Ovary (tissue), 9 donors: ENCODE data around the gene VAMP5. TPM values are rescaled to one million over a fixed set of nuclear protein-coding genes. Genes with fewer than 3 reads are reported as not detected.

Source experiments
- DNase-seq, 5 donors: peaks; one replicate each; pipeline ENCODE4 v3.0.0-alpha.2; 2019 to 2020
- H3K27ac ChIP-seq, 2 donors: fragments of 200-600 bp; one replicate each; pipeline versions ENCODE4 v1.5.1 to v1.8.0; 2019 to 2022
- H3K27me3 ChIP-seq: fragments of 200-600 bp; one replicate; pipeline ENCODE4 v1.8.0; 2022
- H3K36me3 ChIP-seq: fragments of 200-600 bp; sonication (generic); one replicate; pipeline ENCODE4 v1.5.1; 2019
- H3K4me1 ChIP-seq: one replicate; pipeline ENCODE4 v1.8.1; 2013; ENCODE audit warnings: mild to moderate bottlenecking, moderate library complexity; ENCODE audit not compliant: insufficient read depth
- H3K4me3 ChIP-seq: fragments of 200-600 bp; sonication (generic); one replicate; pipeline ENCODE4 v1.5.1; 2017
- H3K9me3 ChIP-seq, 2 donors: fragments of 200-600 bp in 1 of 2; sonication (generic) in 1 of 2; one replicate each; pipeline versions ENCODE4 v1.5.1 to v1.8.1; 2013 to 2019; ENCODE audit warnings: mild to moderate bottlenecking in 1 of 2, moderate library complexity in 1 of 2
- CTCF ChIP-seq, 3 donors: fragments of 450-650 bp in 2 of 3; fragments of 200-600 bp in 1 of 3; IDR thresholded peaks; one replicate each; pipeline versions ENCODE4 v1.5.1 to v1.8.0; 2016 to 2022; ENCODE audit warnings: antibody characterized with exemption in 3 of 3, mild to moderate bottlenecking in 1 of 3
- EP300 ChIP-seq: sonication (generic); formaldehyde crosslinking; IDR thresholded peaks from one replicate; pipeline ENCODE4 v1.6.1; 2017; ENCODE audit warnings: antibody characterized with exemption
- POLR2A ChIP-seq: fragments of 450-650 bp; IDR thresholded peaks from one replicate; pipeline ENCODE4 v1.6.1; 2017; ENCODE audit warnings: antibody characterized with exemption, mild to moderate bottlenecking, moderate library complexity
- WGBS, 3 donors: extraction: QIAGEN DNeasy Blood & Tissue Kit in 1 of 3; methylation state at CpG; one replicate each; pipeline versions ENCODE4 v1.1.5 to v1.1.7; 2013 to 2017; 5-methylcytosine and 5-hydroxymethylcytosine counted together
- intact Hi-C, 4 donors: fragments of 100-400 bp; cut with DNase I; formaldehyde crosslinking; loops; one replicate each; pipeline versions ENCODE4 v1.11.0 to v1.15.1; 2022 to 2023
- polyA plus RNA-seq, 2 donors: library from polyadenylated mRNA; stranded (reverse); fragments of 200-250 nt in 1 of 2; fragments of 350-450 nt in 1 of 2; fragmentation: Illumina TruSeq in 1 of 2; extraction: RNeasy Lipid Tissue Mini Kit (QIAGEN cat#74804) in 1 of 2; gene quantifications; one replicate each; pipeline ENCODE4 v1.2.3, GENCODE V29; 2013 to 2014
- total RNA-seq, 7 donors: library from RNA; depleted of rRNA in 2 of 7; stranded (reverse); fragments of >200 nt in 2 of 7; fragmentation: NEBNext Ultra II Directional in 3 of 7; extraction: Animal tissue kit (Norgen Biotek cat#: 25700) in 3 of 7; gene quantifications; one replicate each; pipeline versions ENCODE4 v1.1.0 to v1.2.4, GENCODE V29; 2016 to 2023
- donor health status: DM: no; HTN: no; CAD: no; lungs with moderate emphysema.
- donor health status: DM: no; HTN: no; CAD: no.
- donor health status: Bipolar disorder and iron deficiency.
- donor health status: DM: yes; HTN: yes; CAD: no.
- donor health status: DM: no; HTN: no; CAD: no.
- donor health status: DM: yes; HTN: yes; CAD: no.

Gene VAMP5
- total and polyA plus RNA-seq, 9 donors = 25.6 to 99.5 (median 48.5) TPM

GRCh38 chr2:85621338-85621737 is 37.1 kb downstream of the VAMP5 start:
- Histone ChIP-seq H3K4me1 (no peaks in the 10 kb centered on the region), H3K4me3 (no peak overlapping the region), H3K27ac (no peak overlapping the region), H3K27me3 (no peaks in the 10 kb centered on the region), H3K9me3 (no peaks in the 10 kb centered on the region), H3K36me3 (no peaks in the 10 kb centered on the region)
- DNase-seq = no peak
- no peak for TF ChIP-seq CTCF (IDR thresholded peaks at IDR 0.05)
- no peak for TF ChIP-seq EP300
- no peak for TF ChIP-seq POLR2A
- WGBS, 3 donors = 90 to 96% (median 94%) methylated on average over 1 of the region's 1 CpG
- intact Hi-C loops = no loop called here

DNA sequence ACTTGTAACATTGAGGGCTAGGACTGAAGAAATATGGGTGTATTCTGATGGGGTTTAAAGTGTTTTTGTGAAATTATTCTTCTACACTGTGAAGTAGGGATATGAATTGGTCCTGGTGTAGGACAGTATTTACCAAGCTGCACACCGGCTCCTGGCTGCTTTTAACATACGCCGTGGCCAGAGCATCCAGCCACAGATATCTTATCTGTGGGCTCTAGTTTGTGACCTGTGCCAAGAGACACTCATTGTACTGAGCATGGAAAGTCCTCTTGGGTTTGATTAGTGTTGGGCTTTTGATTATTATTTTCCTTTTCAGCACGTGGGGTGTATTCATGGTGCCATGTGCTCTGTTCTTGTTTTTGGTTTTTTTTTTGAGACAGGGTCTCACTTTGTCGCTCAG is 39.8 kb downstream of the VAMP5 start:
- H3K9me3 ChIP-seq = no peaks in the 10 kb centered on the region
- H3K4me3 ChIP-seq = no peak overlapping the region
- H3K36me3 ChIP-seq = no peaks in the 10 kb centered on the region
- H3K27ac ChIP-seq = no peak overlapping the region
- H3K4me1 ChIP-seq = no peaks in the 10 kb centered on the region
- no peak for DNase-seq
- 71 to 87% (median 74%) methylated on average over 5 of the region's 5 CpGs for WGBS, 3 donors
- H3K27me3 ChIP-seq = no peaks in the 10 kb centered on the region
- TF ChIP-seq CTCF (IDR thresholded peaks at IDR 0.05) = no peak
- no peak for TF ChIP-seq POLR2A
- no peak for TF ChIP-seq EP300
- intact Hi-C loops = no loop called here

DNA sequence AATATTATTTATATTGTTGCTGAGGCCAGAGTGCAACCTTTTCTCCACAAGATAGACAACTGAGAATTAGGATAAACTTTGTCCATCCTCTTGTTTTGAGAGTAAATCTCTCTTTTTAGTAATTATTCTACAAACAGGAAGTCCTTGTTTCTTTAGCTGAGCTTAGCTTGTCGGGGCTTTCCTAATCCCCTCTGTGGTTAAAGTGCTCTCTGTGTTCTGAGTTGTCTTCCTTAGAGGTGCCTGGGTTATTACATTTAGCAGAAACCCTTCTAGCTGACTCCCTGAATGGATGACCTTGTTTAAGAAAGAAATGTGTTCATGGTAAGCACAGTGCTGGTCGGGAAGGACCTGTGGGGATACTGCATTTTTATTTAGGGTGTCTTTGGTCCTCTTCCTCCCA is 44.4 kb downstream of the VAMP5 start:
- no peak overlapping the region for H3K27ac ChIP-seq
- WGBS, 3 donors = 64 to 80% (median 77%) methylated on average over 2 of the region's 2 CpGs
- H3K27me3 ChIP-seq = no peaks in the 10 kb centered on the region
- no peak for DNase-seq
- H3K36me3 ChIP-seq = no peaks in the 10 kb centered on the region
- no peaks in the 10 kb centered on the region for H3K4me1 ChIP-seq
- no peak overlapping the region for H3K4me3 ChIP-seq
- intact Hi-C loops = no loop called here
- TF ChIP-seq EP300 = no peak
- TF ChIP-seq CTCF (IDR thresholded peaks at IDR 0.05) = no peak
- no peak for TF ChIP-seq POLR2A
- no peaks in the 10 kb centered on the region for H3K9me3 ChIP-seq

DNA sequence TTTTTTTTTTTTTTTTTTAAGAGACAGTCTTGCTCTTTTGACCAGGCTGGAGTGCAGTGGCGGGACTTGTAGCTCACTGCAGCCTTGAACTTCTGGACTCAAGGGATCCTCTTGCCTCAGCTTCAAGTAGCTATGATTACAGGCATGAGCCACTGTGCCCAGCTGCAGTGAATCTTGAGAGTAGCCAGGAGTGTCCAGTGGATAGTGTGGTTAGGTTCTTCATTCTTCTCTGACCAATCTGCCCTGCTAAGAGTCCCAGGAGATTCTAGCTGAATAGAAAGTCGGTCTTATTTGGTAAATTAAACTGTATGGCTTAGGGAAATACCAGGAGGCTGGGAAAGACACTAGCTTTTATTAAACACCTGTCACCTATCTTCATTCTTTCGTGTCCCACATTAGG is 47.1 kb downstream of the VAMP5 start:
- no peak for TF ChIP-seq CTCF (IDR thresholded peaks at IDR 0.05)
- no peak for TF ChIP-seq EP300
- TF ChIP-seq POLR2A = no peak
- H3K9me3 ChIP-seq = no peaks in the 10 kb centered on the region
- no peak overlapping the region for H3K4me3 ChIP-seq
- no peak for DNase-seq
- peaks cover 2% of the 10 kb centered on the region for H3K4me1 ChIP-seq
- no peak overlapping the region for H3K27ac ChIP-seq
- intact Hi-C loops = loop anchor here in 1 of 4 donors (10.0 kb wide), 1 partner anchor 443 kb away; no protein-coding TSS in a partner anchor
- H3K27me3 ChIP-seq = no peaks in the 10 kb centered on the region
- H3K36me3 ChIP-seq = no peaks in the 10 kb centered on the region
- WGBS, 3 donors = 85 to 87% (median 87%) methylated on average over 3 of the region's 3 CpGs

GRCh38 chr2:85635011-85635410 is 50.8 kb downstream of the VAMP5 start:
- Histone ChIP-seq H3K27ac (no peak overlapping the region), H3K27me3 (no peaks in the 10 kb centered on the region), H3K9me3 (no peaks in the 10 kb centered on the region), H3K36me3 (no peaks in the 10 kb centered on the region), H3K4me1 (peaks cover 2% of the 10 kb centered on the region), H3K4me3 (no peak overlapping the region)
- WGBS, 3 donors = 76 to 82% (median 81%) methylated on average over 8 of the region's 8 CpGs
- intact Hi-C loops = loop anchor here (5.0 to 10.0 kb wide), 7 partner anchors 37 to 440 kb away; no protein-coding TSS in a partner anchor
- DNase-seq = no peak
- TF ChIP-seq CTCF (IDR thresholded peaks at IDR 0.05) (no peak), POLR2A (no peak), EP300 (no peak)
